Right cardiac atrium (tissue), 5 donors: Measurements from ENCODE around the gene CYP21A2. TPM values are rescaled to one million over a fixed set of nuclear protein-coding genes. Genes with fewer than 3 reads are reported as not detected.

Source experiments
- ATAC-seq, 2 donors: fragments of 200-7000 bp; cut with Tn5 transposase; one replicate each; pipeline versions ENCODE4 v1.8.0 to v1.9.1; 2020; ENCODE audit warnings: moderate library complexity in 2 of 2, mild to moderate bottlenecking in 1 of 2
- DNase-seq, 3 donors: peaks; one replicate each; pipeline ENCODE4 v3.0.0-alpha.2; 2020
- H3K27ac ChIP-seq: one replicate; pipeline ENCODE4 v1.5.1; 2013; ENCODE audit warnings: mild to moderate bottlenecking, low read length, control low read depth, moderate library complexity
- H3K27me3 ChIP-seq: one replicate; pipeline ENCODE4 v1.6.1; 2013; ENCODE audit not compliant: control insufficient read depth, insufficient read depth
- H3K4me1 ChIP-seq: one replicate; pipeline ENCODE4 v1.6.1; 2013; ENCODE audit warnings: low read length; ENCODE audit not compliant: control insufficient read depth, insufficient read depth
- H3K4me3 ChIP-seq: one replicate; pipeline ENCODE4 v1.5.1; 2013; ENCODE audit warnings: low read length, control low read depth
- H3K9me3 ChIP-seq: one replicate; pipeline ENCODE4 v1.6.1; 2013; ENCODE audit warnings: low read length; ENCODE audit not compliant: control insufficient read depth
- WGBS: extraction: QIAGEN DNeasy Blood & Tissue Kit; methylation state at CpG from one replicate; pipeline ENCODE4 v1.1.7; 2013; 5-methylcytosine and 5-hydroxymethylcytosine counted together
- intact Hi-C, 4 donors: fragments of 100-400 bp; cut with DNase I; formaldehyde crosslinking; loops; one replicate each; pipeline versions ENCODE4 v1.11.0 to v1.14.0; 2022 to 2023
- polyA plus RNA-seq: library from polyadenylated mRNA; stranded (reverse); fragments of 200-250 nt; gene quantifications from one replicate; pipeline ENCODE4 v1.2.3, GENCODE V29; 2013
- total RNA-seq, 4 donors: library from RNA; stranded (reverse); fragmentation: NEBNext Ultra II Directional; extraction: Animal tissue kit (Norgen Biotek cat#: 25700); gene quantifications; one replicate each; pipeline ENCODE4 v1.2.1, GENCODE V29; 2021
- donor health status: healthy with polysubstance abuse.
- donor health status: DM: no; HTN: yes; CAD: no.
- donor health status: DM: no; HTN: no; CAD: no.
- donor health status: DM: no; HTN: yes; CAD: no; lungs with severe emphysema.
- donor health status: DM: yes; HTN: yes; CAD: no.

Gene CYP21A2
- total and polyA plus RNA-seq, 5 donors, result 0.47 to 3.2 (median 0.49) TPM; not detected in 1

GRCh38 chr6:32070814-32071543 is 32.8 kb downstream of the CYP21A2 start:
- intact Hi-C loops, result no loop called here
- peak; percentile 64 to 85 for ATAC-seq
- 55% methylated on average over 16 of the region's 16 CpGs for WGBS

GRCh38 chr6:32073101-32073500 is 34.9 kb downstream of the CYP21A2 start:
- H3K27ac ChIP-seq, result no peak overlapping the region
- intact Hi-C loops, result no loop called here
- H3K9me3 ChIP-seq, result no peaks in the 10 kb centered on the region
- ATAC-seq (no peak), DNase-seq (no peak)
- no peaks in the 10 kb centered on the region for H3K27me3 ChIP-seq
- H3K4me3 ChIP-seq, result no peak overlapping the region
- 69% methylated on average over 3 of the region's 3 CpGs for WGBS
- H3K4me1 ChIP-seq, result peaks cover 2% of the 10 kb centered on the region

More at GRCh38 chr6:32070814-32071543, 32.8 kb downstream of the CYP21A2 start:
- Histone ChIP-seq H3K4me1 (no peaks in the 10 kb centered on the region), H3K27me3 (no peaks in the 10 kb centered on the region), H3K27ac (peak overlapping the region; percentile 50), H3K4me3 (no peak overlapping the region), H3K9me3 (no peaks in the 10 kb centered on the region)
- peak; percentile 86 to 93 (median 91) for DNase-seq

- Histone ChIP-seq H3K27me3 (no peaks in the 10 kb centered on the region), H3K9me3 (no peaks in the 10 kb centered on the region), H3K27ac (no peak overlapping the region), H3K4me1 (peaks cover 2% of the 10 kb centered on the region), H3K4me3 (no peak overlapping the region)
- no peak for ATAC-seq
- intact Hi-C loops, result no loop called here
- peak in 1 of 3 donors; percentile 50 for DNase-seq
- 88% methylated on average over 10 of the region's 10 CpGs for WGBS
These were observed 35.4 kb downstream of the CYP21A2 start for GRCh38 chr6:32073613-32074012.

- Histone ChIP-seq H3K4me3 (no peak overlapping the region), H3K27me3 (no peaks in the 10 kb centered on the region), H3K27ac (no peak overlapping the region), H3K4me1 (peaks cover 2% of the 10 kb centered on the region), H3K9me3 (no peaks in the 10 kb centered on the region)
- WGBS, result 80% methylated on average over 8 of the region's 8 CpGs
- intact Hi-C loops, result no loop called here
- DNase-seq (peak in 1 of 3 donors; percentile 33), ATAC-seq (no peak)
These were observed 36.8 kb downstream of the CYP21A2 start for GRCh38 chr6:32074996-32075532.

- DNase-seq, result peak in 2 of 3 donors; percentile 18
- H3K27ac ChIP-seq, result no peak overlapping the region
These were observed 37.6 kb downstream of the CYP21A2 start for GRCh38 chr6:32075781-32076180.

GRCh38 chr6:32076321-32076809 is 38.1 kb downstream of the CYP21A2 start:
- Histone ChIP-seq H3K4me1 (peaks cover 2% of the 10 kb centered on the region), H3K4me3 (no peak overlapping the region), H3K9me3 (no peaks in the 10 kb centered on the region), H3K27ac (no peak overlapping the region), H3K27me3 (no peaks in the 10 kb centered on the region)
- 45% methylated on average over 12 of the region's 12 CpGs for WGBS
- peak in 1 of 2 donors; percentile 7 for ATAC-seq
- DNase-seq, result peak in 2 of 3 donors; percentile 61 to 68
- intact Hi-C loops, result no loop called here

More at GRCh38 chr6:32075781-32076180, 37.6 kb downstream of the CYP21A2 start:
- H3K4me1 ChIP-seq, result peaks cover 2% of the 10 kb centered on the region
- H3K27me3 ChIP-seq, result no peaks in the 10 kb centered on the region
- intact Hi-C loops, result no loop called here
- no peak for ATAC-seq
- H3K4me3 ChIP-seq, result no peak overlapping the region
- H3K9me3 ChIP-seq, result no peaks in the 10 kb centered on the region
- 83% methylated on average over 3 of the region's 3 CpGs for WGBS

GRCh38 chr6:32079566-32080290 is 41.5 kb downstream of the CYP21A2 start:
- intact Hi-C loops, result no loop called here
- WGBS, result 73% methylated on average over 7 of the region's 7 CpGs
- peak overlapping the region; percentile 14 for H3K27ac ChIP-seq
- no peak overlapping the region for H3K4me3 ChIP-seq
- no peaks in the 10 kb centered on the region for H3K27me3 ChIP-seq
- H3K4me1 ChIP-seq, result peaks cover 8% of the 10 kb centered on the region
- ATAC-seq (no peak), DNase-seq (peak in 2 of 3 donors; percentile 29 to 31)
- no peaks in the 10 kb centered on the region for H3K9me3 ChIP-seq

- H3K27ac ChIP-seq, result peak overlapping the region; percentile 40
- WGBS, result 43% methylated on average over 22 of the region's 22 CpGs
- ATAC-seq (peak; percentile 68 to 78), DNase-seq (peak; percentile 88 to 93 (median 91))
- no peak overlapping the region for H3K4me3 ChIP-seq
- H3K9me3 ChIP-seq, result no peaks in the 10 kb centered on the region
- no peaks in the 10 kb centered on the region for H3K27me3 ChIP-seq
- peaks cover 8% of the 10 kb centered on the region for H3K4me1 ChIP-seq
- intact Hi-C loops, result no loop called here
These were observed 43.2 kb downstream of the CYP21A2 start for GRCh38 chr6:32081168-32081990.

GRCh38 chr6:32082478-32082877 is 44.3 kb downstream of the CYP21A2 start:
- peak in 1 of 2 donors; percentile 3 for ATAC-seq

GRCh38 chr6:32082935-32083334 is 44.7 kb downstream of the CYP21A2 start:
- whole genome bisulfite sequencing, result 41% methylated on average over 9 of the region's 9 CpGs

More at GRCh38 chr6:32082478-32082877, 44.3 kb downstream of the CYP21A2 start:
- WGBS, result 52% methylated on average over 6 of the region's 6 CpGs
- Histone ChIP-seq H3K27ac (peak overlapping the region; percentile 40), H3K4me1 (peaks cover 6% of the 10 kb centered on the region), H3K9me3 (no peaks in the 10 kb centered on the region), H3K27me3 (no peaks in the 10 kb centered on the region), H3K4me3 (no peak overlapping the region)
- intact Hi-C loops, result no loop called here
- DNase-seq, result peak in 1 of 3 donors; percentile 36

More at GRCh38 chr6:32082935-32083334, 44.7 kb downstream of the CYP21A2 start:
- peak; percentile 79 to 88 (median 82) for DNase-seq
- H3K4me3 ChIP-seq, result no peak overlapping the region
- no peaks in the 10 kb centered on the region for H3K9me3 ChIP-seq
- peaks cover 6% of the 10 kb centered on the region for H3K4me1 ChIP-seq
- H3K27ac ChIP-seq, result peak overlapping the region; percentile 51
- no peaks in the 10 kb centered on the region for H3K27me3 ChIP-seq
- ATAC-seq, result peak; percentile 66 to 67
- intact Hi-C loops, result no loop called here
